ENCODE data around the gene HERC6. TPM values are rescaled to one million over a fixed set of nuclear protein-coding genes. Genes with fewer than 3 reads are reported as not detected.

Gene HERC6
- polyA plus RNA-seq, 1 donor from 2014 or later, result 0.33 TPM

DNA sequence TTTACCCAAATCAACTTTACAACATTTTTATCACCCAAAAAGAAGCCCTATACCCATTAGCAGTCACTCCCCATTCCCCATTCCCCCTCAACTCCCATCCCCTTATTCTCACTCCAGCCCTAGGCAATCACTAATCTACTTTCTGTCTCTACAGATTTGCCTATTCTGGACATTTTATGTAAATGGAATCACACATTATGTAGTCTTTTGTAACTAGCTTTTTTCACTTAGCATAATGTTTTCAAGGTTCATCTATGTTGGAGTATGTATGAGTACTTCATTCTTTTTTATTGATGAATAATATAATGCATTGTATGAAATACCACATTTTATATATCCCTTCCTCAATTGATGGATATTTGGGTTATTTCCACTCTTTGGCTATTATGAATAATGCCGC lies 42.2 kb downstream of the HERC6 start:
- TF ChIP-seq TAF1 (IDR thresholded peaks at IDR 0.05; ENCODE audit: low read depth) (no peak), POLR2AphosphoS5 (IDR thresholded peaks at IDR 0.05) (no peak), EP300 (conservative IDR thresholded peaks at IDR 0.05; ENCODE audit: poor library complexity, severe bottlenecking) (no peak), MXI1 (conservative IDR thresholded peaks at IDR 0.05; ENCODE audit: poor library complexity, severe bottlenecking) (no peak), EZH2 (IDR thresholded peaks at IDR 0.05; ENCODE audit: borderline replicate concordance, insufficient read depth, low read length, poor library complexity, severe bottlenecking) (no peak), SMC3 (conservative IDR thresholded peaks at IDR 0.05; ENCODE audit: poor library complexity) (no peak), RAD21 (conservative IDR thresholded peaks at IDR 0.05) (no peak)
- TF ChIP-seq, protein P1, sequence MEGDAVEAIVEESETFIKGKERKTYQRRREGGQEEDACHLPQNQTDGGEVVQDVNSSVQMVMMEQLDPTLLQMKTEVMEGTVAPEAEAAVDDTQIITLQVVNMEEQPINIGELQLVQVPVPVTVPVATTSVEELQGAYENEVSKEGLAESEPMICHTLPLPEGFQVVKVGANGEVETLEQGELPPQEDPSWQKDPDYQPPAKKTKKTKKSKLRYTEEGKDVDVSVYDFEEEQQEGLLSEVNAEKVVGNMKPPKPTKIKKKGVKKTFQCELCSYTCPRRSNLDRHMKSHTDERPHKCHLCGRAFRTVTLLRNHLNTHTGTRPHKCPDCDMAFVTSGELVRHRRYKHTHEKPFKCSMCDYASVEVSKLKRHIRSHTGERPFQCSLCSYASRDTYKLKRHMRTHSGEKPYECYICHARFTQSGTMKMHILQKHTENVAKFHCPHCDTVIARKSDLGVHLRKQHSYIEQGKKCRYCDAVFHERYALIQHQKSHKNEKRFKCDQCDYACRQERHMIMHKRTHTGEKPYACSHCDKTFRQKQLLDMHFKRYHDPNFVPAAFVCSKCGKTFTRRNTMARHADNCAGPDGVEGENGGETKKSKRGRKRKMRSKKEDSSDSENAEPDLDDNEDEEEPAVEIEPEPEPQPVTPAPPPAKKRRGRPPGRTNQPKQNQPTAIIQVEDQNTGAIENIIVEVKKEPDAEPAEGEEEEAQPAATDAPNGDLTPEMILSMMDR (IDR thresholded peaks at IDR 0.05; ENCODE audit: poor library complexity, severe bottlenecking), result no peak
- TF ChIP-seq, protein P2, sequence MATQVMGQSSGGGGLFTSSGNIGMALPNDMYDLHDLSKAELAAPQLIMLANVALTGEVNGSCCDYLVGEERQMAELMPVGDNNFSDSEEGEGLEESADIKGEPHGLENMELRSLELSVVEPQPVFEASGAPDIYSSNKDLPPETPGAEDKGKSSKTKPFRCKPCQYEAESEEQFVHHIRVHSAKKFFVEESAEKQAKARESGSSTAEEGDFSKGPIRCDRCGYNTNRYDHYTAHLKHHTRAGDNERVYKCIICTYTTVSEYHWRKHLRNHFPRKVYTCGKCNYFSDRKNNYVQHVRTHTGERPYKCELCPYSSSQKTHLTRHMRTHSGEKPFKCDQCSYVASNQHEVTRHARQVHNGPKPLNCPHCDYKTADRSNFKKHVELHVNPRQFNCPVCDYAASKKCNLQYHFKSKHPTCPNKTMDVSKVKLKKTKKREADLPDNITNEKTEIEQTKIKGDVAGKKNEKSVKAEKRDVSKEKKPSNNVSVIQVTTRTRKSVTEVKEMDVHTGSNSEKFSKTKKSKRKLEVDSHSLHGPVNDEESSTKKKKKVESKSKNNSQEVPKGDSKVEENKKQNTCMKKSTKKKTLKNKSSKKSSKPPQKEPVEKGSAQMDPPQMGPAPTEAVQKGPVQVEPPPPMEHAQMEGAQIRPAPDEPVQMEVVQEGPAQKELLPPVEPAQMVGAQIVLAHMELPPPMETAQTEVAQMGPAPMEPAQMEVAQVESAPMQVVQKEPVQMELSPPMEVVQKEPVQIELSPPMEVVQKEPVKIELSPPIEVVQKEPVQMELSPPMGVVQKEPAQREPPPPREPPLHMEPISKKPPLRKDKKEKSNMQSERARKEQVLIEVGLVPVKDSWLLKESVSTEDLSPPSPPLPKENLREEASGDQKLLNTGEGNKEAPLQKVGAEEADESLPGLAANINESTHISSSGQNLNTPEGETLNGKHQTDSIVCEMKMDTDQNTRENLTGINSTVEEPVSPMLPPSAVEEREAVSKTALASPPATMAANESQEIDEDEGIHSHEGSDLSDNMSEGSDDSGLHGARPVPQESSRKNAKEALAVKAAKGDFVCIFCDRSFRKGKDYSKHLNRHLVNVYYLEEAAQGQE (IDR thresholded peaks at IDR 0.05; ENCODE audit: borderline replicate concordance), result no peak
- Histone ChIP-seq H3K4me3 (ENCODE audit: low read length) (no peak overlapping the region), H3F3A (ENCODE audit: insufficient read depth, low read length, poor library complexity, severe bottlenecking) (no peaks in the 10 kb centered on the region)

DNA sequence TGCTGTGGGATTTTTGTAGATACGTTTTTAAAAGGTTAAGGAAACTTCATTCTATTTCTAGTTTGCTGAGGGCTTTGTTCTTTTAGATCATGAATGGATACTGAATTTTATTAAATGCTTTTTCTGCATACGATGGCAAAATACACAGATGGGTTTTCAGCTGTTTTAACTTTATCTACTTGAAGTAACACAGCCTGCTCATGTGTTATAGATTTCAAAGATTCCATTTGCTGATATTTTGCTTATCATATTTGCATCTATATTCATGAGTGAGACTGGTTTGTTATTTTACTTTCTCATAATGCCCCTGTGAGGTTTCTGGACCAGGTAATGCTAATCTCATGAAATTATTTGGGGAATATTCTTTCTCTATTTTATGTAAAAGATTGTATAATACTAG lies 43.8 kb downstream of the HERC6 start:
- TF ChIP-seq MXI1 (conservative IDR thresholded peaks at IDR 0.05; ENCODE audit: poor library complexity, severe bottlenecking) (no peak), EZH2 (IDR thresholded peaks at IDR 0.05; ENCODE audit: borderline replicate concordance, insufficient read depth, low read length, poor library complexity, severe bottlenecking) (no peak), SMC3 (conservative IDR thresholded peaks at IDR 0.05; ENCODE audit: poor library complexity) (no peak)
- Histone ChIP-seq H3K27me3 (ENCODE audit: insufficient read depth, low read depth, low read length) (no peaks in the 10 kb centered on the region), H3K36me3 (ENCODE audit: insufficient read depth, low read length) (no peaks in the 10 kb centered on the region), H3K9me2 (ENCODE audit: insufficient read depth, low read length) (no peaks in the 10 kb centered on the region), H3K9ac (ENCODE audit: low read length) (no peak overlapping the region), H3K79me2 (replicated peaks; ENCODE audit: insufficient read depth, low read length) (no peaks in the 10 kb centered on the region), H3K27ac (ENCODE audit: low read length) (no peak overlapping the region), H3K4me2 (ENCODE audit: low read length) (no peak overlapping the region), H3K9me3 (ENCODE audit: low read length) (no peaks in the 10 kb centered on the region), H3K4me3 (ENCODE audit: low read length) (no peak overlapping the region), H3F3A (ENCODE audit: insufficient read depth, low read length, poor library complexity, severe bottlenecking) (no peaks in the 10 kb centered on the region), H4K20me1 (ENCODE audit: insufficient read depth) (no peaks in the 10 kb centered on the region), H2AFZ (ENCODE audit: low read depth, low read length) (no peak overlapping the region)

More for the DNA sequence above, 42.2 kb downstream of the HERC6 start:
- Histone ChIP-seq H4K20me1 (ENCODE audit: insufficient read depth) (no peaks in the 10 kb centered on the region), H3K9me3 (ENCODE audit: low read length) (no peaks in the 10 kb centered on the region), H3K9ac (ENCODE audit: low read length) (no peak overlapping the region), H3K79me2 (replicated peaks; ENCODE audit: insufficient read depth, low read length) (no peaks in the 10 kb centered on the region), H3K9me2 (ENCODE audit: insufficient read depth, low read length) (no peaks in the 10 kb centered on the region), H3K36me3 (ENCODE audit: insufficient read depth, low read length) (no peaks in the 10 kb centered on the region), H2AFZ (ENCODE audit: low read depth, low read length) (no peak overlapping the region), H3K4me2 (ENCODE audit: low read length) (no peak overlapping the region), H3K27me3 (ENCODE audit: insufficient read depth, low read depth, low read length) (no peaks in the 10 kb centered on the region), H3K27ac (ENCODE audit: low read length) (no peak overlapping the region)

All from neural cell (in vitro differentiated cells).